H9 (cell line): ENCODE measurements around the gene GNL3. TPM values are rescaled to one million over a fixed set of nuclear protein-coding genes. Genes with fewer than 3 reads are reported as not detected.

Experiments
- DNase-seq: peaks from one replicate; pipeline ENCODE4 v3.0.0-alpha.2; 2017
- H2AFZ ChIP-seq: one replicate; pipeline ENCODE4 v1.6.1; 2013; ENCODE audit warnings: mild to moderate bottlenecking, low read length, control low read depth, moderate library complexity
- H2AK5ac ChIP-seq: 2 replicates; pipeline ENCODE4 v1.6.1; 2013; ENCODE audit warnings: low read length, control low read depth, mixed read lengths; ENCODE audit not compliant: insufficient read length
- H2BK120ac ChIP-seq: one replicate; pipeline ENCODE4 v1.6.1; 2013; ENCODE audit warnings: low read depth, mild to moderate bottlenecking, low read length, control low read depth, inconsistent platforms; ENCODE audit not compliant: poor library complexity, severe bottlenecking
- H2BK12ac ChIP-seq: 2 replicates; pipeline ENCODE4 v1.6.1; 2013; ENCODE audit warnings: low read length, control low read depth, mixed read lengths, low read depth; ENCODE audit not compliant: insufficient read length
- H2BK15ac ChIP-seq: 2 replicates; pipeline ENCODE4 v1.6.1; 2013; ENCODE audit warnings: low read depth, low read length, control low read depth
- H2BK20ac ChIP-seq: one replicate; pipeline ENCODE4 v1.6.1; 2013; ENCODE audit warnings: low read depth, mild to moderate bottlenecking, low read length, control low read depth, inconsistent platforms; ENCODE audit not compliant: poor library complexity, severe bottlenecking
- H2BK5ac ChIP-seq: 2 replicates; pipeline ENCODE4 v1.6.1; 2013; ENCODE audit warnings: low read length, control low read depth, mixed read lengths; ENCODE audit not compliant: insufficient read length
- H3K14ac ChIP-seq: 2 replicates; pipeline ENCODE4 v1.6.1; 2013; ENCODE audit warnings: low read length, control low read depth; ENCODE audit not compliant: insufficient read depth
- H3K18ac ChIP-seq: 2 replicates; pipeline ENCODE4 v1.6.1; 2013; ENCODE audit warnings: low read depth, mild to moderate bottlenecking, mixed read lengths, low read length, control low read depth; ENCODE audit not compliant: insufficient read length
- H3K23ac ChIP-seq: 2 replicates; pipeline ENCODE4 v1.6.1; 2013; ENCODE audit warnings: low read length, control low read depth, mixed read lengths, low read depth; ENCODE audit not compliant: insufficient read length
- H3K23me2 ChIP-seq: 2 replicates; pipeline ENCODE4 v1.6.1; 2013; ENCODE audit warnings: low read depth, mild to moderate bottlenecking, mixed read lengths, low read length, control low read depth; ENCODE audit not compliant: insufficient read length, poor library complexity, severe bottlenecking
- H3K27ac ChIP-seq: 2 replicates; pipeline ENCODE4 v1.5.1; 2013; ENCODE audit warnings: low read length, control low read depth, mixed read lengths, low read depth; ENCODE audit not compliant: insufficient read length
- H3K27me3 ChIP-seq: 2 replicates; pipeline ENCODE4 v1.6.1; 2013; ENCODE audit warnings: low read length, control low read depth, inconsistent platforms; ENCODE audit not compliant: insufficient read depth
- H3K4ac ChIP-seq: 2 replicates; pipeline ENCODE4 v1.6.1; 2013; ENCODE audit warnings: low read depth, mild to moderate bottlenecking, control low read depth, inconsistent platforms, low read length, moderate library complexity
- H3K4me1 ChIP-seq: 2 replicates; pipeline ENCODE4 v1.6.1; 2013; ENCODE audit warnings: low read length, control low read depth, inconsistent platforms; ENCODE audit not compliant: insufficient read depth
- H3K4me2 ChIP-seq: 2 replicates; pipeline ENCODE4 v1.6.1; 2013; ENCODE audit warnings: low read length, control low read depth, mixed read lengths; ENCODE audit not compliant: insufficient read length, insufficient read depth
- H3K56ac ChIP-seq: 2 replicates; pipeline ENCODE4 v1.6.1; 2013; ENCODE audit warnings: low read depth, mild to moderate bottlenecking, mixed read lengths, low read length, control low read depth; ENCODE audit not compliant: insufficient read length
- H3K79me1 ChIP-seq: 2 replicates; pipeline ENCODE4 v1.6.1; 2013; ENCODE audit warnings: low read depth, mild to moderate bottlenecking, moderate library complexity, low read length, control low read depth, inconsistent platforms; ENCODE audit not compliant: insufficient read depth, poor library complexity, severe bottlenecking
- H3K79me2 ChIP-seq: 2 replicates; pipeline ENCODE4 v1.6.1; 2013; ENCODE audit warnings: low read length, control low read depth, inconsistent platforms; ENCODE audit not compliant: insufficient read depth
- H3K9ac ChIP-seq: 2 replicates; pipeline ENCODE4 v1.6.1; 2013; ENCODE audit warnings: low read length, control low read depth, mixed read lengths; ENCODE audit not compliant: insufficient read length; ENCODE audit errors: extremely low read depth
- H3K9me3 ChIP-seq: one replicate; pipeline ENCODE4 v1.6.1; 2013; ENCODE audit warnings: low read depth, low read length, inconsistent platforms; ENCODE audit not compliant: control insufficient read depth
- H3T11ph ChIP-seq: one replicate; pipeline ENCODE4 v1.6.1; 2013; ENCODE audit warnings: mild to moderate bottlenecking, low read length, control low read depth, inconsistent platforms
- H4K20me1 ChIP-seq: one replicate; pipeline ENCODE4 v1.6.1; 2013; ENCODE audit not compliant: control insufficient read depth, insufficient read length, insufficient read depth
- H4K5ac ChIP-seq: 2 replicates; pipeline ENCODE4 v1.6.1; 2013; ENCODE audit warnings: low read depth, mild to moderate bottlenecking, mixed read lengths, low read length, control low read depth; ENCODE audit not compliant: insufficient read length
- H4K8ac ChIP-seq: replicated peaks from 2 replicates; pipeline ENCODE4 v1.6.1; 2013; ENCODE audit warnings: low read length, control low read depth, mixed read lengths, low read depth; ENCODE audit not compliant: insufficient read length
- H4K91ac ChIP-seq: 2 replicates; pipeline ENCODE4 v1.6.1; 2013; ENCODE audit warnings: low read depth, mild to moderate bottlenecking, moderate library complexity, mixed read lengths, low read length, control low read depth; ENCODE audit not compliant: insufficient read length
- H3K27ac Mint-ChIP-seq, 3 experiments: 2 replicates in 2 of 3; 3 replicates in 1 of 3; pipeline ENCODE4 v1.8.0; 2020 to 2021; ENCODE audit warnings: mixed read lengths in 3 of 3, mild to moderate bottlenecking in 1 of 3, moderate library complexity in 1 of 3
- H3K27me3 Mint-ChIP-seq: 2 replicates; pipeline ENCODE4 v1.8.0; 2021; ENCODE audit warnings: low read depth, mild to moderate bottlenecking, moderate library complexity, mixed read lengths
- H3K36me3 Mint-ChIP-seq, 3 experiments: 2 replicates in 2 of 3; 3 replicates in 1 of 3; pipeline ENCODE4 v1.8.0; 2020 to 2021; ENCODE audit warnings: low read depth in 3 of 3, mixed read lengths in 3 of 3; ENCODE audit not compliant: insufficient read depth in 1 of 3
- H3K4me1 Mint-ChIP-seq, 2 experiments: 2 replicates each; pipeline ENCODE4 v1.8.0; 2020; ENCODE audit warnings: mixed read lengths in 2 of 2
- H3K4me3 Mint-ChIP-seq, 2 experiments: 2 replicates in 1 of 2; 3 replicates in 1 of 2; pipeline ENCODE4 v1.8.0; 2020 to 2021; ENCODE audit warnings: mild to moderate bottlenecking in 2 of 2, mixed read lengths in 2 of 2, moderate library complexity in 1 of 2
- H3K9me3 Mint-ChIP-seq, 2 experiments: 2 replicates in 1 of 2; 3 replicates in 1 of 2; pipeline ENCODE4 v1.8.0; 2020; ENCODE audit warnings: mild to moderate bottlenecking in 2 of 2, mixed read lengths in 2 of 2, moderate library complexity in 1 of 2
- WGBS: extraction: QIAGEN DNeasy Blood & Tissue Kit; methylation state at CpG from one replicate; pipeline ENCODE4 v1.1.7; 2013; ENCODE audit warnings: missing lambda C conversion rate, low lambda C conversion rate, mixed read lengths; ENCODE audit not compliant: insufficient read length; ENCODE audit errors: extremely low coverage; 5-methylcytosine and 5-hydroxymethylcytosine counted together
- total RNA-seq: library from RNA; stranded (reverse); gene quantifications from 2 replicates; pipeline ENCODE4 v1.2.1, GENCODE V29; 2021
- TF ChIP-seq, protein P1 (sequence below): fragments of 200-600 bp; sonication (generic); conservative IDR thresholded peaks from 3 replicates; pipeline ENCODE4 v1.8.0; 2021; ENCODE audit warnings: antibody characterized with exemption, mild to moderate bottlenecking

GNL3 gene
- total RNA-seq, 1 experiment from 2014 or later: 250 TPM

DNA sequence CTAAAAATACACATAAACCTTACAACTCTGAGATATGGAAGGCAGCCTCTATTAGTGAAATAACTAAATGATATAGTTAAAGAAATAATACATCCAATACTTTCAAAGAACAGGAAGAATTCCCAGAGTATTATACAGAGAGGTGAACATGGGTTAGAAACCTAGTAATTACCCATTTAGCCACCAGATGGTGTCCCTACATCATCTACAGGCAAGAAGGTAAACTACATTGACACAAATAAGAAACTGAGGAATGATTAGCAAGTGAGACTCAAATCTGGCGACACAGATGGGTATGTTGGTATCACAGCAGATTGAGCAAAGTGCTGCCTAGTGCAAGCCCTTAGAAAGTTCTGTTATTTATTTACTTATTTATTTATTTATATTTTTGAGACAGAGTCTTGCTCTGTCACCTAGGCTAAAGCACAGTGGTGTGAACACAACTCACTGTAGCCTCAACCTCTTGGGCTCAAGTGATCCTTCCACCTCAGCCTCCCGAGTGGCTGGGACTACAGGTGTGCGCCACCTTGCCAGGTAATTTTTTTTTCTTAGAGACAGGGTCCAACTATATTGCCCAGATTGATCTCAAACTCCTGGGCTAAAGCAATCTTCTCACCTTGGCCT, 56.7 kb downstream of the GNL3 start:
- Mint-ChIP-seq H3K27me3 (no peaks in the 10 kb centered on the region), H3K36me3 (peaks cover 31 to 82% (median 81%) of the 10 kb centered on the region in 3 experiments; a peak in 6 of 7 replicates), H3K9me3 (no peaks in the 10 kb centered on the region; a peak in 1 of 5 replicates), H3K4me1 (no peaks in the 10 kb centered on the region), H3K4me3 (no peak overlapping the region), H3K27ac (no peak overlapping the region)
- Histone ChIP-seq H3K9me3 (no peaks in the 10 kb centered on the region), H3K56ac (no peak overlapping the region), H3K18ac (no peak overlapping the region), H3K23ac (no peak overlapping the region), H2BK5ac (no peak overlapping the region), H4K8ac (no peak overlapping the region), H4K20me1 (no peaks in the 10 kb centered on the region), H2BK12ac (no peak overlapping the region), H4K91ac (no peak overlapping the region), H3K79me1 (no peaks in the 10 kb centered on the region), H2BK120ac (no peak overlapping the region), H2AFZ (no peak overlapping the region), H2AK5ac (no peak overlapping the region), H3K27me3 (no peaks in the 10 kb centered on the region), H3K4me1 (no peaks in the 10 kb centered on the region), H3K4me2 (no peak overlapping the region), H3K79me2 (no peaks in the 10 kb centered on the region), H3K14ac (no peak overlapping the region), H3K9ac (no peak overlapping the region), H3K23me2 (no peaks in the 10 kb centered on the region), H4K5ac (no peak overlapping the region), H2BK15ac (no peak overlapping the region), H3K4ac (no peak overlapping the region), H3T11ph (no peak overlapping the region), H2BK20ac (no peak overlapping the region), H3K27ac (no peak overlapping the region)
- TF ChIP-seq, protein P1, sequence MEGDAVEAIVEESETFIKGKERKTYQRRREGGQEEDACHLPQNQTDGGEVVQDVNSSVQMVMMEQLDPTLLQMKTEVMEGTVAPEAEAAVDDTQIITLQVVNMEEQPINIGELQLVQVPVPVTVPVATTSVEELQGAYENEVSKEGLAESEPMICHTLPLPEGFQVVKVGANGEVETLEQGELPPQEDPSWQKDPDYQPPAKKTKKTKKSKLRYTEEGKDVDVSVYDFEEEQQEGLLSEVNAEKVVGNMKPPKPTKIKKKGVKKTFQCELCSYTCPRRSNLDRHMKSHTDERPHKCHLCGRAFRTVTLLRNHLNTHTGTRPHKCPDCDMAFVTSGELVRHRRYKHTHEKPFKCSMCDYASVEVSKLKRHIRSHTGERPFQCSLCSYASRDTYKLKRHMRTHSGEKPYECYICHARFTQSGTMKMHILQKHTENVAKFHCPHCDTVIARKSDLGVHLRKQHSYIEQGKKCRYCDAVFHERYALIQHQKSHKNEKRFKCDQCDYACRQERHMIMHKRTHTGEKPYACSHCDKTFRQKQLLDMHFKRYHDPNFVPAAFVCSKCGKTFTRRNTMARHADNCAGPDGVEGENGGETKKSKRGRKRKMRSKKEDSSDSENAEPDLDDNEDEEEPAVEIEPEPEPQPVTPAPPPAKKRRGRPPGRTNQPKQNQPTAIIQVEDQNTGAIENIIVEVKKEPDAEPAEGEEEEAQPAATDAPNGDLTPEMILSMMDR: peak; percentile 71
- no peak for DNase-seq
- WGBS: no CpG with 5 or more reads among the region's 3 CpGs
